T-helper 1 cell treated with Interleukin-12 subunit alpha and Interleukin-12 subunit beta and Interleukin-4 antibody, amounts not matched to agents 30 μg/mL and 1 μg/mL, for 36 hours (primary cell): ENCODE measurements around the gene PTGDR.

Experiments used
- H3K27ac Mint-ChIP-seq: one replicate; pipeline ENCODE4 v1.8.0; 2021; ENCODE audit warnings: mild to moderate bottlenecking, mixed read lengths
- H3K27me3 Mint-ChIP-seq: one replicate; pipeline ENCODE4 v1.8.0; 2021; ENCODE audit warnings: low read depth, mixed read lengths
- H3K36me3 Mint-ChIP-seq: one replicate; pipeline ENCODE4 v1.8.0; 2021; ENCODE audit warnings: low read depth, mixed read lengths
- H3K4me1 Mint-ChIP-seq: one replicate; pipeline ENCODE4 v1.8.0; 2021; ENCODE audit warnings: low read depth, mixed read lengths
- H3K4me3 Mint-ChIP-seq: one replicate; pipeline ENCODE4 v1.8.0; 2021; ENCODE audit warnings: mild to moderate bottlenecking, moderate library complexity, mixed read lengths
- H3K9me3 Mint-ChIP-seq: one replicate; pipeline ENCODE4 v1.8.0; 2021; ENCODE audit warnings: mixed read lengths

Gene PTGDR

GRCh38 chr14:52248057-52248456 is 19.4 kb upstream of the PTGDR start:
- H3K4me1 Mint-ChIP-seq, result peaks cover 10% of the 10 kb centered on the region
- peaks cover 19% of the 10 kb centered on the region for H3K27me3 Mint-ChIP-seq
- no peak overlapping the region for H3K4me3 Mint-ChIP-seq
- peaks cover 4% of the 10 kb centered on the region for H3K36me3 Mint-ChIP-seq
- no peak overlapping the region for H3K27ac Mint-ChIP-seq
- peaks cover 21% of the 10 kb centered on the region for H3K9me3 Mint-ChIP-seq

GRCh38 chr14:52251724-52252123 is 15.8 kb upstream of the PTGDR start:
- no peak overlapping the region for H3K27ac Mint-ChIP-seq
- peaks cover 4% of the 10 kb centered on the region for H3K36me3 Mint-ChIP-seq
- peaks cover 23% of the 10 kb centered on the region for H3K9me3 Mint-ChIP-seq
- H3K27me3 Mint-ChIP-seq, result peaks cover 28% of the 10 kb centered on the region
- H3K4me1 Mint-ChIP-seq, result peaks cover 10% of the 10 kb centered on the region
- H3K4me3 Mint-ChIP-seq, result no peak overlapping the region

DNA sequence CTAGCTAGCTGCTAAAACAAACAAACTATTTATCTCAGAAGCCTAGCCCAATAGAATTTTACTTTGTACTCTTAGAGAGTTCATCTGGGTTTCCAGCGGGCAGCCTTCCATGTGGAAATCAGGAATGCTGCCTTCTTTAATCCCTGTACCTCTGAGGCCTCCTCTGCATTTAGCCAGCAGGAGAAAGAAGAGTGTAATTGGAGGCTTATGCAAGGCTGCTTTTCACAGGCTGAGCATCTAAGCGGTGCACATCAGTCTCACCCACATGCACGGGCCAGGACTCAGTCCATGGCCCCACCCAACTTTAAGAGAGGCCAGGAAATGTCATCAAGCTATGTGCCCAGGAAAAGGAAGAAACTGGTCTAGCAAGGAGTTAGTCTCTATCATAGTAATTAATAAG is 14.0 kb upstream of the PTGDR start:
- Mint-ChIP-seq H3K27ac (no peak overlapping the region), H3K36me3 (no peaks in the 10 kb centered on the region), H3K4me1 (no peaks in the 10 kb centered on the region), H3K27me3 (peaks cover 31% of the 10 kb centered on the region), H3K4me3 (no peak overlapping the region), H3K9me3 (peaks cover 10% of the 10 kb centered on the region)

GRCh38 chr14:52254086-52254485 is 13.4 kb upstream of the PTGDR start:
- Mint-ChIP-seq H3K9me3 (peaks cover 10% of the 10 kb centered on the region), H3K27ac (no peak overlapping the region), H3K27me3 (peaks cover 34% of the 10 kb centered on the region), H3K4me3 (no peak overlapping the region), H3K36me3 (no peaks in the 10 kb centered on the region), H3K4me1 (no peaks in the 10 kb centered on the region)

DNA sequence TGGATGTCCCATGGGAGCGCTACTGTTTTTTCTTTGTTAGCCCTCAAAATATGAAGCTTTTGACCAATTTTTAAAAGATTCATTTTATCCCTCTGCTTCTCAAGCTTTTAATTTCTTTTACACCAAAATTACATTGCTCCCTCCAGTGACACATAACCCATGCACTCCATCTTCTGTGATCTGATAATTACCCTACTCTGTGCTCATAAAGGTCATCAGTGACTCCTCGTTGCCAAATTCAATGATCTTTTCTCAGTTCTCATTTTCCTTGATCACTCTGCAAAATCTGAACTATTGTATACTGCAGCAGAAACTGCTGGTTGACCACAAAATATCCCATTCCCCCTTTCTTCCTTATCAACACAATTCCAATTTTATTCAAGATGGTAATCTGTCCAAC is 8.7 kb upstream of the PTGDR start:
- H3K27me3 Mint-ChIP-seq, result peaks cover 37% of the 10 kb centered on the region
- peaks cover 5% of the 10 kb centered on the region for H3K4me1 Mint-ChIP-seq
- H3K4me3 Mint-ChIP-seq, result no peak overlapping the region
- H3K27ac Mint-ChIP-seq, result no peak overlapping the region
- H3K36me3 Mint-ChIP-seq, result peaks cover 4% of the 10 kb centered on the region
- H3K9me3 Mint-ChIP-seq, result no peaks in the 10 kb centered on the region

- peaks cover 4% of the 10 kb centered on the region for H3K36me3 Mint-ChIP-seq
- no peak overlapping the region for H3K27ac Mint-ChIP-seq
- peaks cover 5% of the 10 kb centered on the region for H3K4me1 Mint-ChIP-seq
- H3K9me3 Mint-ChIP-seq, result no peaks in the 10 kb centered on the region
- no peak overlapping the region for H3K4me3 Mint-ChIP-seq
- peaks cover 33% of the 10 kb centered on the region for H3K27me3 Mint-ChIP-seq
Observed at GRCh38 chr14:52259434-52259833, 8.1 kb upstream of the PTGDR start.

- Mint-ChIP-seq H3K36me3 (peaks cover 8% of the 10 kb centered on the region), H3K27me3 (peaks cover 45% of the 10 kb centered on the region)
Observed at GRCh38 chr14:52262600-52262999, 4.9 kb upstream of the PTGDR start.

DNA sequence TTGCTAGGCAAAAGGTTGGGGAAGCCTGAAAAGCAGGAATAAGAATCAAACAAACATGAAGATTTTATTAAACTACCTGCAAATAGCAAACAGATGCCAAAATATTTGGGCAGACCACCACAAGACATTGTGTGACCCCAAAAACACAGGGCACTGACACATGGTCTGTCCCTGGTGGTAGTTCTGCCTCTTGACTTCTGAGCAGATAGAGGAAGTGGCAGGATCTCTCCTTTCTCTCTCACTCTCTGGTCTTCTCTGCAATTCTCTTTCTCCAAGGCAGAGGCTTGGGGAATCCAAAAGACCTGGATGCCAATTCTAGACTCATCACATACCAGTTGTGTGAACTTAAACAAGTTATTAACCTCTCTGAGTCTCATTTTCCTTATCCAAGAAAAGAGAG is 4.3 kb upstream of the PTGDR start:
- Mint-ChIP-seq H3K36me3 (peaks cover 10% of the 10 kb centered on the region), H3K27me3 (peaks cover 51% of the 10 kb centered on the region), H3K4me1 (peaks cover 29% of the 10 kb centered on the region), H3K9me3 (no peaks in the 10 kb centered on the region), H3K27ac (no peak overlapping the region), H3K4me3 (no peak overlapping the region)

More at GRCh38 chr14:52262600-52262999, 4.9 kb upstream of the PTGDR start:
- Mint-ChIP-seq H3K4me1 (peaks cover 25% of the 10 kb centered on the region), H3K27ac (no peak overlapping the region), H3K9me3 (no peaks in the 10 kb centered on the region), H3K4me3 (no peak overlapping the region)

DNA sequence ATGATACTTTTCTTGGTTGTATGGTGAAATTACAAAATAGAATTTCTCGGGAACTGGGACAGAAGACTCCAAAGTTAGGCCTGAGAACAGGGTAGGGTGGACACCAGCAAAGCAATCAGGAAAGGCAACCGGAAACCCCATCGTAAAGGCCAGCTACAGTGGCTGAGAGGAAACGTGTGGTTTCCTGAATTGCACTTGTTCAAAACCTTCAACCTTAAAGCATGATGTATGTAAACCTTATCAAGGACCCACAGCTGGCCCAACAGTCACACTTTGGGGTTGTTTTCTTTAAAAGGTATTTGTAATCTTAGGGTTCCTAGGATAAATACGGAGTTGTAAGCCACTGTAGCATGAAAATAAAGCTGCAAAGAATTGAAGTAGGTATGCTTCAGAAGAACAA is 2.2 kb upstream of the PTGDR start:
- Mint-ChIP-seq H3K27me3 (peaks cover 54% of the 10 kb centered on the region), H3K36me3 (peaks cover 12% of the 10 kb centered on the region), H3K4me1 (peaks cover 34% of the 10 kb centered on the region), H3K27ac (no peak overlapping the region), H3K4me3 (peak overlapping the region; percentile 9), H3K9me3 (no peaks in the 10 kb centered on the region)

DNA sequence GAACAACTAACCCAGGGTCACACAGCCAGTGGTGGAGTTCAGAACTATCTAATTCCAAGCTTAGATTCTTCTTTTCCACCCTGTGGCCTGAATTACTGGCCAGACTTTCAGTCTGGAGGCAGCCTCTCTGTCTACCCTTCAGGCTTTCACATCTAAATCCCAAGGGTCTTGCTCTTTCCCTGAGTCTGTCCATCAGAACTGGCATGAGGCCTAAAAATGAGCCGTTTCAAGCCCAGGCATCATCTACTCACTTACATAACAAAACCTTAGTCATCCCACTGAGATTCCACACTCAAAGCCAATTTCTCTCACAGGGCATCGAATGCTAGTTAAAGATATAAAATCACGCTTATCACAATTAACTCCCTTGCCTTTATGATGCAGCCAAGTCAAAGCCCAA is 1.3 kb upstream of the PTGDR start:
- peaks cover 56% of the 10 kb centered on the region for H3K27me3 Mint-ChIP-seq
- H3K4me1 Mint-ChIP-seq, result peaks cover 34% of the 10 kb centered on the region
- H3K27ac Mint-ChIP-seq, result no peak overlapping the region
- H3K36me3 Mint-ChIP-seq, result peaks cover 8% of the 10 kb centered on the region
- no peak overlapping the region for H3K4me3 Mint-ChIP-seq
- H3K9me3 Mint-ChIP-seq, result no peaks in the 10 kb centered on the region

DNA sequence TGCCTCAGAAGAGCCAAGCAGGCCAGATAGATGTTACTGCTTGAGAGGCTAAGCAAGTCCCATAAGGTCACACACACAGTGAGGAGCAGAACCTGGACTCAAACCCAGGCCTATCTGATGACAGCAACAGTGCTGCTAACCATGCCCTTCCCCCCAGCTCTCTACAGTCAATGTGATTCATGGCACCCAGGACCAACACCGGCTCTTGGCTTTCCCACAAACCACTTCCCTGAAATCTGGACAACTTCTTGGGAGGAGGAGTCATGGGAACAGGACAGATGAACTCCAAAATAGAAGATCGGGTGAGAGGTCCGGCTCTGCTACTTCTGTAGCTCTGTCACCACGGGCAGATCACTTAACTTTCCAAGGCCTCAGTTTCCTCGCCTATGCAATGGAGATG is 716 bp upstream of the PTGDR start:
- Mint-ChIP-seq H3K4me3 (no peak overlapping the region), H3K27ac (no peak overlapping the region), H3K36me3 (peaks cover 8% of the 10 kb centered on the region), H3K9me3 (no peaks in the 10 kb centered on the region), H3K27me3 (peaks cover 60% of the 10 kb centered on the region), H3K4me1 (peaks cover 34% of the 10 kb centered on the region)

- peaks cover 36% of the 10 kb centered on the region for H3K4me1 Mint-ChIP-seq
- peaks cover 8% of the 10 kb centered on the region for H3K36me3 Mint-ChIP-seq
- H3K9me3 Mint-ChIP-seq, result no peaks in the 10 kb centered on the region
- H3K27me3 Mint-ChIP-seq, result peaks cover 70% of the 10 kb centered on the region
- H3K27ac Mint-ChIP-seq, result no peak overlapping the region
- peak overlapping the region; percentile 83 for H3K4me3 Mint-ChIP-seq
Observed at GRCh38 chr14:52268279-52269061, 972 bp downstream of the PTGDR start.

DNA sequence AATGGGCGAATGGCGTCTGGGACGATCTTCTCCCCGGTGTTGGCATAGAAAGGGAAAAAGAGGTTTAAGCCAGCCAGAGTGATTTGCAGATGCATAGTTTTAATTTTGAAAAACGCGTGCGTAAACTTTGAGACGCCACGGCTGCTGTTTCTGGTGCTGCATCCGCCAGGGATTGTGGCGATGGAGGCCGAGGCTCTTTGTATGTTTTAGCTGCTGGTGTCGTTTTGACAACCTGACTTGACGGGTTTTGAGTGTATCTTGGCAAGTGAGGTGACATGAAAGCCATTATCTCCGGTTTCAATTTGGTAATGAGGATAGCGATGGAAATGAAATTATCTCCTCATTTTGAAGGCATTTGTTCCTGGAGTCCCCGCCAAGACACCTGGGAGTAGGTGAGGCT is 1.6 kb downstream of the PTGDR start:
- Mint-ChIP-seq H3K27ac (no peak overlapping the region), H3K4me1 (peaks cover 38% of the 10 kb centered on the region), H3K4me3 (peak overlapping the region; percentile 83), H3K9me3 (no peaks in the 10 kb centered on the region), H3K27me3 (peaks cover 76% of the 10 kb centered on the region), H3K36me3 (peaks cover 8% of the 10 kb centered on the region)

- peaks cover 85% of the 10 kb centered on the region for H3K27me3 Mint-ChIP-seq
- no peaks in the 10 kb centered on the region for H3K9me3 Mint-ChIP-seq
- no peak overlapping the region for H3K4me3 Mint-ChIP-seq
- H3K27ac Mint-ChIP-seq, result no peak overlapping the region
- H3K36me3 Mint-ChIP-seq, result peaks cover 9% of the 10 kb centered on the region
- H3K4me1 Mint-ChIP-seq, result peaks cover 37% of the 10 kb centered on the region
Observed at GRCh38 chr14:52269982-52270381, 2.5 kb downstream of the PTGDR start.

DNA sequence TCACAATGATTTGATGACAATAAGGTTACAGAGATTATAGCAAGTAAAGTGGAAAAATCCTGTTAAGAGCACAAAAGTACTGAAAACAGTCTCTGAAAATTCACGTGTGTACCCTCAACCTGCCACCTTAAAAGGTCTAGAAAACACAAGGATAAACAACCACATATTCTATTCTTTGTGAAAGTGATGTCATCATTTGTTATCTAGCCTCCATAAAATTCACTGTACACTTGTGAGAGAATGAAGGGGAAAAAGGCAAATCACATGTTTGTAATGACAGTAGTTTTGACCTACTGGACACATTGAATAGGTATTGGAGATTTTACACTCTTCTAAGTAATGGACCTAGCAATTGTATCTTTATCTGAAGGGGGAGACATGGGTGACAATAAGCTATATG is 4.0 kb downstream of the PTGDR start:
- H3K27me3 Mint-ChIP-seq, result peaks cover 87% of the 10 kb centered on the region
- no peaks in the 10 kb centered on the region for H3K9me3 Mint-ChIP-seq
- H3K36me3 Mint-ChIP-seq, result peaks cover 11% of the 10 kb centered on the region
- H3K27ac Mint-ChIP-seq, result no peak overlapping the region
- H3K4me3 Mint-ChIP-seq, result no peak overlapping the region
- peaks cover 28% of the 10 kb centered on the region for H3K4me1 Mint-ChIP-seq
